Erythroblast (primary cell): ENCODE measurements around the gene ARHGAP21.

Source experiments
- GATA1 ChIP-seq: IDR thresholded peaks from 2 replicates; pipeline ENCODE4 v1.6.1; 2011; ENCODE audit warnings: low read depth, mild to moderate bottlenecking, control low read depth, low read length, moderate library complexity
- POLR2A ChIP-seq: IDR thresholded peaks from 2 replicates; pipeline ENCODE4 v1.6.1; 2011; ENCODE audit warnings: mild to moderate bottlenecking, low read length

DNA sequence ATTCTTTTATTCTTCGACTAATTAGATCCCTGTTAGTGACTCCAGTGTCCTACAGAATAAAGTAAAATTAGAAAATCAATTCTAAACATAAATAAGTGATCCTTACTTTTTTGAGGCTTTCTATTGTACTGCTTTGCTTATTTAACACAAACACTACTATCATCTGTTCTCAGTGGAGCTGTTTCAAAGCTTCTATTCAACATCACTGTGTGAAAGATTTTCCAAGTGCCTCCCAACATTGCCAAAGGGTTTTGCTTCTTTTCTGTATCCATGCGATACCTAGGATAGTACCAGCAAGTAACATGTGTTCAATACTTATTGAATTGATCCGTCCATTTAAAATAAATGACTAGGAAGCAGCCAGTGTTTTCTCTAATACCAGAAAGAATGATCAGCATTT, 125.7 kb downstream of the ARHGAP21 start:
- TF ChIP-seq POLR2A = no peak
- no peak for TF ChIP-seq GATA1
